Prostate gland (tissue), 2 donors: ENCODE data around the gene APOLD1. TPM values are rescaled to one million over a fixed set of nuclear protein-coding genes. Genes with fewer than 3 reads are reported as not detected.
"Not testable (repeated sequence)": the region's sequence is repeated elsewhere in the genome, so short reads cannot be mapped to it uniquely, and the experiment has no call there.

Source experiments
- DNase-seq: peaks from one replicate; pipeline ENCODE4 v3.0.0-alpha.2; 2019; ENCODE audit warnings: low spot score
- H3K27ac ChIP-seq, 2 donors: fragments of 200-600 bp; sonication (generic); 2 replicates each; pipeline ENCODE4 v1.5.1; 2017 to 2019
- H3K27me3 ChIP-seq: fragments of 200-600 bp; sonication (generic); replicated peaks from 2 replicates; pipeline ENCODE4 v1.5.1; 2019; ENCODE audit not compliant: insufficient read depth
- H3K36me3 ChIP-seq, 2 donors: fragments of 200-600 bp; sonication (generic); 1 replicate in 1 of 2; 2 replicates in 1 of 2; pipeline versions ENCODE4 v1.5.1 to v1.8.1; 2017 to 2019
- H3K4me1 ChIP-seq: fragments of 200-600 bp; sonication (generic); replicated peaks from 2 replicates; pipeline ENCODE4 v1.5.1; 2019
- H3K4me3 ChIP-seq, 2 donors: fragments of 200-600 bp; sonication (generic); 2 replicates each; pipeline ENCODE4 v1.5.1; 2017 to 2019
- H3K9me3 ChIP-seq: fragments of 200-600 bp; sonication (generic); 2 replicates; pipeline ENCODE4 v1.5.1; 2017
- CTCF ChIP-seq, 4 experiments: fragments of 200-600 bp in 2 of 4; fragments of 450-650 bp in 2 of 4; sonication (generic) in 2 of 4; IDR thresholded peaks; 1 replicate in 3 of 4; 2 replicates in 1 of 4; pipeline ENCODE4 v1.5.1; 2016 to 2019; ENCODE audit warnings: antibody characterized with exemption in 4 of 4, mild to moderate bottlenecking in 2 of 4, moderate library complexity in 2 of 4
- POLR2A ChIP-seq: fragments of 450-650 bp; IDR thresholded peaks from one replicate; pipeline ENCODE4 v1.6.1; 2016; ENCODE audit warnings: antibody characterized with exemption, mild to moderate bottlenecking
- POLR2AphosphoS5 ChIP-seq: sonication (generic); formaldehyde crosslinking; IDR thresholded peaks from one replicate; pipeline ENCODE4 v1.6.1; 2017; ENCODE audit warnings: antibody characterized with exemption
- WGBS: methylation state at CpG from one replicate; pipeline ENCODE4 v1.1.5; 2018; 5-methylcytosine and 5-hydroxymethylcytosine counted together
- intact Hi-C: fragments of 100-400 bp; cut with DNase I; formaldehyde crosslinking; loops from one replicate; pipeline ENCODE4 v1.14.2; 2022
- total RNA-seq, 2 donors: library from RNA; depleted of rRNA; stranded (reverse); fragments of >200 nt; gene quantifications; one replicate each; pipeline ENCODE4 v1.1.0, GENCODE V29; 2016

APOLD1 gene
- 10 to 100 TPM; 10.7 to 16.1 TPM for total RNA-seq

- no peaks in the 10 kb centered on the region for H3K4me1 ChIP-seq
- intact Hi-C loops = loop anchor here (10.0 kb wide), 3 partner anchors 60 to 430 kb away; no protein-coding TSS in a partner anchor
- no peak for DNase-seq
- TF ChIP-seq CTCF (IDR thresholded peaks at IDR 0.05) = no peak
- peak; percentile 36 for TF ChIP-seq POLR2AphosphoS5
- H3K27me3 ChIP-seq = no peaks in the 10 kb centered on the region
- H3K27ac ChIP-seq = peak within 1 kb of the TSS; percentile 87 to 88
- no peaks in the 10 kb centered on the region for H3K36me3 ChIP-seq
- H3K9me3 ChIP-seq = no peaks in the 10 kb centered on the region
- peak within 1 kb of the TSS; percentile 57 to 59 for H3K4me3 ChIP-seq
- 84% methylated on average over 14 of the region's 14 CpGs for WGBS
These were observed at the start of gene APOLD1 for GRCh38 chr12:12784911-12785814. Gene APOLD1, plus strand, starts transcription at chr12:12785659. Its CDS starts 33 bp downstream, at chr12:12785692.

GRCh38 chr12:12736759-12737676 lies 48.4 kb upstream of the APOLD1 start:
- no peaks in the 10 kb centered on the region for H3K9me3 ChIP-seq
- peak overlapping the region; percentile 38 for H3K27ac ChIP-seq
- no peaks in the 10 kb centered on the region for H3K27me3 ChIP-seq
- no peaks in the 10 kb centered on the region for H3K36me3 ChIP-seq
- TF ChIP-seq POLR2A (no peak), POLR2AphosphoS5 (no peak), CTCF (IDR thresholded peaks at IDR 0.05) (peak in 3 of 4 experiments; percentile 44 to 54 (median 52))
- WGBS = 50% methylated on average over 9 of the region's 9 CpGs
- no peak for DNase-seq
- no peak overlapping the region for H3K4me3 ChIP-seq
- no peaks in the 10 kb centered on the region for H3K4me1 ChIP-seq
- intact Hi-C loops = no loop called here

GRCh38 chr12:12738152-12738551 lies 47.3 kb upstream of the APOLD1 start:
- intact Hi-C loops, H3K4me1 ChIP-seq, H3K27ac ChIP-seq, DNase-seq, H3K4me3 ChIP-seq, H3K27me3 ChIP-seq, H3K36me3 ChIP-seq, H3K9me3 ChIP-seq: not testable (repeated sequence)
- WGBS = 93% methylated on average over 2 of the region's 2 CpGs

- Histone ChIP-seq H3K27me3 (no peaks in the 10 kb centered on the region), H3K4me1 (no peaks in the 10 kb centered on the region), H3K27ac (peak overlapping the region in 1 of 2 donors; percentile 45), H3K4me3 (no peak overlapping the region), H3K36me3 (no peaks in the 10 kb centered on the region), H3K9me3 (no peaks in the 10 kb centered on the region)
- DNase-seq = no peak
- 12% methylated on average over 3 of the region's 3 CpGs for WGBS
- no peak for TF ChIP-seq POLR2A
- no peak for TF ChIP-seq POLR2AphosphoS5
- no peak for TF ChIP-seq CTCF (IDR thresholded peaks at IDR 0.05)
- intact Hi-C loops = no loop called here
These were observed 43.8 kb upstream of the APOLD1 start for GRCh38 chr12:12741660-12742059.
